HG03045 (cell line): ENCODE data around the gene SLC30A1.
"Not testable (repeated sequence)": the region's sequence is repeated elsewhere in the genome, so short reads cannot be mapped to it uniquely, and the experiment has no call there.

Source experiments
- ATAC-seq: cut with Tn5 transposase; IDR thresholded peaks from one replicate; pipeline ENCODE4 v1.9.1; 2021; ENCODE audit warnings: mild to moderate bottlenecking, moderate library complexity; ENCODE audit not compliant: unreplicated experiment

SLC30A1 gene

GRCh38 chr1:211578640-211579439, at the start of gene SLC30A1:
Gene SLC30A1 (minus strand): TSS chr1:211579161. CDS start chr1:211578612, 549 bp downstream.
- peak; percentile 86 for ATAC-seq

DNA sequence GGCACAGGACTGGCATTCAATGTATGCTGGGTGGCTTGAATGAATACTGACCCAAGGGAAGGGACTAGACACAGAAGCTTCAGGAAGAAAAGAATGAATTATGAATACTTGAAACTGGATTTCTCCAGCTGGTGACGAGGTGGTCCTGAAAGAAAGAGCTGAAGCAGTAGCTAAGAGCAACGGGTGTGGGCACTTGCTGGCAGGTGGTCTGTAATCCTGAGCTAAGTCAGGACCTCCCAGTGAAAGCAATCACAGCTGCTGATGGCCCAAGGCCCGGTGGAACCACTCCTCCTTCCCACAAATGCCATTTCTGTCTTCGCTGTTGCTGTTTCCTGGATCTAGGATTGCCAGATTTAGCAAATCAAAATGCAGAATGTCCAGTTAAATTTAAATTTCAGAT, 49.5 kb upstream of the SLC30A1 start:
- no peak for ATAC-seq

- no peak for ATAC-seq
These were observed 48.3 kb upstream of the SLC30A1 start for GRCh38 chr1:211627259-211627658.

DNA sequence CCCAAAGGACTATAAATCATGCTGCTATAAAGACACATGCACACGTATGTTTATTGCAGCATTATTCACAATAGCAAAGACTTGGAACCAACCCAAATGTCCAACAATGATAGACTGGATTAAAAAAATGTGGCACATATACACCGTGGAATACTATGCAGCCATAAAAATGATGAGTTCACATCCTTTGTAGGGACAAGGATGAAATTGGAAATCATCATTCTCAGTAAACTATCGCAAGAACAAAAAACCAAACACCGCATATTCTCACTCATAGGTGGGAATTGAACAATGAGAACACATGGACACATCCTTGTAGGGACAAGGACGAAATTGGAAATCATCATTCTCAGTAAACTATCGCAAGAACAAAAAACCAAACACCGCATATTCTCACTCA, 46.9 kb upstream of the SLC30A1 start:
- not testable (repeated sequence) for ATAC-seq

DNA sequence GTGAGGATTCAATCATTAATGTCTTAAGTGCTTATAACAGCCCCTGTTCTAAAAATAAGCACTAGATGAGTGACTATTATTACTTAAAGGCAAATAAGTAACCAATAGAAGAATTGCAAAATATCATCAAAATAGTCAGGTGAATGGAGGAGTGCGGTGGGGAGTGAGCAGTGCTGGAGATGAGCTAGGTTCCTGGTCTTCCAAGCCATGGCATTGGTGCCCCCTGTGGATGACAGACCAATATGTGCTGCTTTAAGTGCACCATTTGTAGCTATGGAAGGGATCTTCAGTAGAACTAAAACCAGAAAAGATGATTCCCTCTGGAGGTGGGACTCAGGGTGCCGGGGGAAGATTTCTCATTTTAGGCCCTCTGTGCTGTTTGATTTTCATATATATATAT, 46.1 kb upstream of the SLC30A1 start:
- ATAC-seq = no peak

DNA sequence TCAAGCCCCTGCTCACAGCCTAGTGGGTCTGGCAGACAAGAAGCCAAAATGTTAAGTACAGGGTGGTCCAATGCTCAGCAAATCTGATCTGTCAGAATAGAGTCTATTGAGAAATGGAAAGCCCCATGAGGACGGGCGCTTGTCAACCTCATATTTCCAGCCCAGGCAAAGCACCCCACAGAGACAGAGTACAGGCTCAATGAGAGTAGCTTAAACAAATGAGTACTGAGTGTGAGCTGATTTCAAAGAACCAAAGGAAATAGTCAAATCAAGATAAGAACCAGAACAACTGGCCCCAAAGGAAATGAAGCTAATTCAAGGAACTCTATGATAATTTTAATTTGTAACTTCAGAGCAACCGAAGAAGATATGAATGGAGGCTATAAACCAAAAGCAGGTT, 44.6 kb upstream of the SLC30A1 start:
- ATAC-seq = no peak

DNA sequence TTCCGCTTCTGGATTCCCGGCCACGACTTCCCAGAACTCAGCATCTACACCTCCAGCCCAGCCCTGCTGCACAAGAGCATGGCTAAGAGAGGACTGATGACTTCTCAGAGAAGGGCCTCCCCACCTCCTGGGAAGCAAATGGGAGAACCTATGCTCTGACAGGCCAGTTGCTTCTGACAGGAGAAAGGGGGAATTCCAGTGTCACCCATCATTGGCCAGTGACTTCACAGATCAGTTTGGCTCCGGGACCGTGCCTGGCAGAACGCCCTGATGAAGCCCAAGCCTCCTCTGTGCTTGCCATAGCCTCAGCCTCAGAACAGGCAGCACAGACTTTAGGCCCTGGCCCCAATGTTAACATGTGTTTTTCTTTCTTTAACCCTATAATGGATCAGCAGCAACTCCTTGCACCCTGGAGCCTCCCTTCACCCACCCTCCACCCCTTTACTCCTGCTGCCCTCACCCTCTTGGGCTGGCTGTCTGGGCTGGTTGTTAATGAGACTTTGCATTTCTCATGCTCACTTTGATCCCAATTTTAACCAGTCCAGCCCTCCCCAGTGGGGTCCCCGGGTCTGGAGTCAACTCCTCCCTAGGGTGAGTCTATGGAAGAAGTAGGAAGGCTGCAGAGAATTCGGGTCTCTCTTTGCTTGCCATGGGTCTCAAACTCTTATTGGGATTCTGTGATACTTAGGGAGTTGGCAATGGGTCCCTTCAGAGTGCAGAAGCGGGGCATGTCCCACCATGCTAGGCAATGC, 42.7 kb upstream of the SLC30A1 start:
- no peak for ATAC-seq

GRCh38 chr1:211620097-211620496, 41.1 kb upstream of the SLC30A1 start:
- ATAC-seq = no peak

- ATAC-seq = no peak
These were observed 40.4 kb upstream of the SLC30A1 start for GRCh38 chr1:211619033-211619996.

- ATAC-seq = no peak
These were observed 38.0 kb upstream of the SLC30A1 start for GRCh38 chr1:211616965-211617297.

DNA sequence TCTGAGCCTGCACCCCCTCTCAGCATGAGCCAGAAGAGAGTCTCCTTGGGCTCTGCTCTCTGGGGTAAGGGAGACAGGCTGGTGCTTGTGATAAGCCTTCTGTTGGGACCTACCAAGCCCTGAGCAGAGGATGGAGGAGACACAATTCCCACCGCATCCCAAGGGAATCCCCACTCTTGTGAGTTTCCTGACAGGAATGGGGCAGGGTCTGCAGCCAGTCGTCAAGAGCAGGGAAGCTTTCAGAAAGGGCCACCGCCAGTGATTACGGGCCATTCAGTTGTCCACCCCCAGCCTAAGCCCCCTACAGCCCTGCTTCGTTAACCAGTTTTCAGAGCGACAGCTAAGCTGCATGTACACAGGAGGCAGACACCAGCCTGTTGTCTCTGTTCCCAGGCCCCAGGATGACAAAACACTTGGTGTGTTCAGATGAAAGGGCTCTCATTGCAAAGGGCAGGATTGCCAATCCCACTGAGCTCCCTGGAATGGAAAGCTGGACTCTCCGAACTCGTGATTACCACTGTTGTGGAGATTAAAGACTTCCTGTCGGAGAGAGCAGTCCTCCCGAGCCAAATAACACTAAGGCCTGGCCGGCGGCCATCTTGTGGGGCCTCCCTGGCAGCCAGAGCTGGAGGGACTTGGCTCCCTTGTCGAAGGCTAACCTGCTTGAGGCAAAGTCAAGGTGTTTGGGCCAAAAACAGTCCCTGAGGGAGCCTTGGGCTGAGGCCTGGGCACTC, 37.4 kb upstream of the SLC30A1 start:
- no peak for ATAC-seq

DNA sequence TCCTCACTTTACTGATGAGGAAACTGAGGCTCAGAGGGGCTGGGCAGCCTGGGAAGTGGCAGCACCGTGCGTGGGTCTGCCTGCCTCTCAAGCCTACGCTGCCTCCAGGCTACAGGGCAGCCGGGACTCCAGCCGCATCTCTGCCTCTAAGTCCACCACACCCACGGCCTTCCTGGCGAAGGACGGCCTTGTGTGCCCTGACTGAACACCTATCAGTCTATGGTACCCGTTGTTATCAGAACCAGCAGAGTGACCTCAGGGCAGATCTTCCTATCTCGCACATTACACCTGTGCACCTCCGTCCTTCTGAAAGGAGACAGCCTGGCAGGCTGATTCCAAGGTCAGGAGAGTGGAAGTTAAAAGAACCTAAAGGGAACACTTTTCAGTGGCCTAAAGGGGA, 35.7 kb upstream of the SLC30A1 start:
- ATAC-seq = no peak

DNA sequence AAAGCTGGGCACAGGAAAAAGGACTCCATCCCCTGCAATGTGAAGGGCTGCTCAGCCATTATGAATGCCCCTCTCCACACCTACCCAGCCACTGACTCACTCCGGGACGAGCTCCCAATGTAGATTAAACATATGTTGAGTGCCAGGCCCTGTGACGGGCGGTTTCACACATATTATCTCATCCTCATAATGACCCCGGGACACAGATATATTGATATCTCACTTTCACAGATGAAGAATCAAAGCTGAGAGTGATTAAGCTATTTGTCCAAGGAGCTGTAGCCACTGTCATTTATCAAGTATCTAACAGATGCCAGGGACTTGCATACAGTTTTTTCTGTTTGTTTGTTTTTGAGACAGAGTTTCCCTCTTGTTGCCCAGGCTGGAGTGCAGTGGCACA, 35.0 kb upstream of the SLC30A1 start:
- ATAC-seq = no peak

GRCh38 chr1:211613108-211613947, 34.4 kb upstream of the SLC30A1 start:
- no peak for ATAC-seq

GRCh38 chr1:211612786-211613107, 33.8 kb upstream of the SLC30A1 start:
- no peak for ATAC-seq

DNA sequence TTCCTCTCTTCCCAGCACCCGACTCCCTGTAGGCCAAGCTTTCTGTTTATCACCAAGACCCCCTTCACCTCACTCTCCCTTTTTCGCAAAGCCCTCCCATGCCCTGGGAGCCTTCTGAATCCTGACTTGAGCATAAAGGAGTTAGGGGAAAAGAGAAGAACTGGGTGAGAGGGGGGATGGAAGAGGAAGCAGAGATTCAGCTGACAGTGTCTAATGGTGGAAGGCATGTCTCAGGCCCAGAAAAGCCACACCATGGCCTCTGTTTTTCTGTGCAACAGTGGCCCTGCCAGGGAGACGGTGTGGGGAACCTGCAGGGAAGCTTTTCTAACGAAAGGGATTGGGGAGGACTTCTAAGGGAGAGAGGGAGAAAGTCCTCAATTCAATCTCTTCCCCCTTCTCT, 32.9 kb upstream of the SLC30A1 start:
- no peak for ATAC-seq

- no peak for ATAC-seq
These were observed 32.0 kb upstream of the SLC30A1 start for GRCh38 chr1:211610779-211611556.

DNA sequence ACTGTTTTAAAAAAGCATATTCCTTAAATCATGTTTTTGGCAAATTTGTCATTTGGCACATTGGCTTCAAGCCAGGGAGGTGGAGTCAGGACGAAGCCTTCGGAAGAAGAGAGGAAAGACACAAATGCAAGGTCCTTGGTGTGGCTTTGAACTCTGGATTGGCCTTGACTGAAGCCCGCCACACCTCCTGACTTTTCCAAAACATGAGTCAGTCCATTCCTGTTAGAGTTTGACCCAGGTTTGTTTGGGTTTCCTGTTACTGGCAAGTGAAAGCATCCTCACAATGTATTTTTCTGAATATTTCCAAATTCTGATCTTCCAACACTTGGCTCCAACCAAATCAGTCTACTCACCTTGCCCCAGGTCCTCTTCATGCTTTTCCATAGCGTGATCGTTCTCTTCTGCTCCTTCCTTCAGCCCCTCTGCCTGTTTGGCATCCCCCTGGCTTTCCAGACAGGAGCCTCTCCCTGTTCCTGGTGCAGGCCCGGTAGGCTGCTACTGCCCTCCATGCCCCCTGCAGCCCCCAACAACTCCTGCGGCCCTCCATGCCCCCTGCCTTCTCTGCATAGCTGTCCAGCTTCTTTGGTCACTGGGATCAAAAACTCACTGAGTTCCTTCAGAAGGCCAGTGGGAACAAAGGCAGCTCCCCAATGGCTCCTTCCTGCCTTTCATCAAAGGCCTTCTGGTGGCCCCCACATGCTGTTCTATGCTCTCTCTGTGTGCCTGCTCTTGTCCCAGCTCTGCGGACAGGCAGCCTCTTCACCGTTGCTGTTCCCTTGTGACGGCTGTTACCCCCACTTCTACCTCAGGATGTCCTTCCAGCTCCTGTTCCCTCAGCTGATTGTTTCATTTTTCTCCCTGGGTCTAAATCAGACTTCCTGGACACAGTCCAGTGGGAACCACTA, 30.4 kb upstream of the SLC30A1 start:
- ATAC-seq = no peak
